ENCODE results near the gene MT3. TPM values are rescaled to one million over a fixed set of nuclear protein-coding genes. Genes with fewer than 3 reads are reported as not detected.

Gene MT3
- total and polyA plus RNA-seq, 9 of the 15 experiments (the other 6 are each of a cell fraction or from before 2014, with no cell fraction given): not detected

GRCh38 chr16:56608043-56608875 lies 18.9 kb downstream of the MT3 start, which contains the start of gene MT2A (continued):
- TF ChIP-seq MCM2 (IDR thresholded peaks at IDR 0.05; ENCODE audit: low read depth) (no peak), U2AF1 (optimal IDR thresholded peaks at IDR 0.05; ENCODE audit: low read depth, low read length) (peak; percentile 72), CBX1 (IDR thresholded peaks at IDR 0.05; ENCODE audit: low read depth) (peak; percentile 90), RFX1 (IDR thresholded peaks at IDR 0.05) (no peak), HOXB6 (CRISPR knock-in tag; IDR thresholded peaks at IDR 0.05; ENCODE audit: borderline replicate concordance) (no peak), TCF15 (CRISPR knock-in tag; IDR thresholded peaks at IDR 0.05) (no peak), ZNF445 (CRISPR knock-in tag; IDR thresholded peaks at IDR 0.05; ENCODE audit: low read depth) (no peak), ZNF398 (CRISPR knock-in tag; IDR thresholded peaks at IDR 0.05) (no peak), E2F5 (CRISPR knock-in tag; IDR thresholded peaks at IDR 0.05) (no peak), ZNF592 (IDR thresholded peaks at IDR 0.05) (peak; percentile 58), HOMEZ (CRISPR knock-in tag; IDR thresholded peaks at IDR 0.05) (no peak), HDAC6 (IDR thresholded peaks at IDR 0.05; ENCODE audit: low read depth, low read length) (no peak), NFE2 (IDR thresholded peaks at IDR 0.05; ENCODE audit: low read depth) (peak; percentile 87), E2F1 (CRISPR knock-in tag; IDR thresholded peaks at IDR 0.05) (no peak), ZBTB8A (IDR thresholded peaks at IDR 0.05; ENCODE audit: partially characterized antibody) (no peak)
